Stimulated activated CD8-positive, alpha-beta memory T cell treated with anti-CD3 and anti-CD28 coated beads, Interleukin-12 subunit alpha, Interleukin-12 subunit beta, amount 100 ng/mL, for 24 hours (primary cell): ENCODE measurements around the gene ITGB2.

Experiments
- DNase-seq: peaks from one replicate; pipeline ENCODE4 v3.0.0-alpha.2; 2020; ENCODE audit errors: extremely low read depth

ITGB2 gene

DNA sequence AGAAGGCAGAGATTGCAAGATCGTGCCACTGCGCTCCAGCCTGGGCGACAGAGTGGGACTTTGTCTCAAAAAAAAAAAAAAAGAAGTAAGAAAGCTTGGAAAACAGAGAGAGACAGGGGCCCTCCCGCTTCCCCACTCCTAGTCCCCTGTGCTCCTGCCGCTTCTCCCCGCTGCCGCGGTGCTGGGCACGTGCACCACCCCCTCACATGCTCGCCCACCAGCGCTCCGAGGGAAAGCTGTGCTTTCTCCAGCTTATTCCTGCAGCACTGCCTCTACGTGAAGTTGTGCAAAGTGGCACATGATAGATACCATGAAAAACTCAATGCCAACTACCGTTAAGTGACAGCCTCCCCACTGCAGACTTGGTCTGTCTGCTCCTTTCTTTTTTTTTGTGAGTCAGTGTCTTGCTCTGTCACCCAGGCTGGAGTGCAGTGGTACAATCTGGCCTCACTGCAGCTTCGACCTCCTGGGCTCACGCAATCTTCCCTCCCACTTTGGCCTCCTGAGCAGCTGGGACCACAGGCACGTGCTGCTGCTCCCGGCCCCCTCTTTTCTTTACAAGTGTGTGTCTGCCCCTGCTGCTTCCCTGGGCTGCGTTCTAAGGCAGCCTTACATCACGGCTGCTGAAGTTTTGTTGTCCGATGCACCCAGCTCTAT, 34.6 kb upstream of the ITGB2 start:
- DNase-seq: no peak

DNA sequence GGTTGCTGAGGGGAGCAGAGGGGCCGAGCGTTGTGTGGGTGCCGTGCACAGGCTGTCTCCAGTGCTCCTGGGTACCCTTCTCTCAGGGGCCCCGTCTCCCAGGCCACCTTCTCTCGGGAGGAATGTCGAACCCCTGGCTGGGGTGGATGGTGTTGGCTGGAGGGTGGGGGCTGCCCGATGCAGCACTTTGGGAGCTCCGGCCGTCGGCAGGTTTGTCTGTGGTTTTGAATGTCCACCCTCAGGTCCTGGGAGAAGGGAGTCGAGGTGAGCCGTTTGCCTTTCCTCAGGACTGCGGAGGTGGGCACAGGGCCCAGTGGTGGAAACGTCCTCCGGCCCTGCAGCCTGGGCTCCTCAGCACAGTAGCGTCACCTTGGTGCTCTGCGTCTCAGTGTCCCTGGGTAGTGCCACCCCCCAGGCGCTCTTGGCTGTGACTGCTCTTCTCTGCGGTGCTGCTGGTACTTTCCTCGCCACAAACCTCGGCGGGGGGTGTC, 33.6 kb upstream of the ITGB2 start:
- DNase-seq: no peak

DNA sequence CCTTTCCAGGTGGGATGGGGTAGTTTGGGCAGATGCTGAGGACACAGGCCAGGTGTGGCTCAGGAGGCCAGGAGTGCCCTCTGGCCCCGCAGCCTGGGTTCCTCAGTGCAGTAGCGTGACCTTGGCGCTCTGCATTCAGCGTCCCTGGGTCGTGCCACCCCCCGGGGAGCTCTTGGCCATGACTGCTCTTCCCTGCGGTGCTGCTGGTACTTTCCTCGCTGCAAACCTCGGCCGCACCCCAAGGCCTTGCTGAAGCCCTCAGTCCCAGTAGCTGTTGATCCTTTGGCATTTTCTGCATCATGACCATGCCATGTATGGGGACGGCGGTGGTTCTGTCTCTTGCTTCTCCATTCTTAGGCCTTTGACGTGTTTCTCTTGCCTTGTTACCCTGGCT, 32.9 kb upstream of the ITGB2 start:
- DNase-seq: no peak

DNA sequence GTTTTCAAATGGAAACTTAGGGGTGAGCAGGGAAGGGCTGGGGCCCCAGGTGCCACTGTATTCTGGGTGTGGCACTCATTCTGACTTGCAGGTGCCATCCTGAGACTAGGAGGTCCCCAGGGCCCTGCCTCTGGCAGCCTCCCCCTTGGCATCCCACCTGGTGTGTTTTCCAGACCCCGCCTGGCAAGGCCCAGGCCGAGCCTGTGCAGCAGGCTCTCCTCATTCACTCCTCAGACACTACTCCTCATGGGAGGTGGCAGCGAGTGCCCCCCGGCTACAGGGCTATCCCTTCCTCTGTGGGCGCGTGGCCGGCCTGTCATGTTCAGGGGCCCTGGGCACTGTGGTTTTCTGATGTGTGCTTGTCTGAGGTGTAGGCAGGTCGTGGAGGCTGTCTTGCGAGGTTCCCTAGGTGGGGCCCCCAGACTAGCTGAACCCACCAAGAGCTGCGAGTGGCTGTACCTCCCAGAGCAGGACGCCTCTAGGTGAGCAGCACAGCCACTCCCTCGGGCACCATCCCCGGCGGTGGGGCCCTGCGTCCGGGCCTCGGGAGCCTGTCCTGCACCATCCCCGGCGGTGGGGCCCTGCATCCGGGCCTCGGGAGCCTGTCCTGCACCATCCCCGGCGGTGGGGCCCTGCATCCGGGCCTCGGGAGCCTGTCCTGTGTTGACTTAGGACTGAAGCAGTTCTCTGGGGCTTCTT, 32.4 kb upstream of the ITGB2 start:
- no peak for DNase-seq

DNA sequence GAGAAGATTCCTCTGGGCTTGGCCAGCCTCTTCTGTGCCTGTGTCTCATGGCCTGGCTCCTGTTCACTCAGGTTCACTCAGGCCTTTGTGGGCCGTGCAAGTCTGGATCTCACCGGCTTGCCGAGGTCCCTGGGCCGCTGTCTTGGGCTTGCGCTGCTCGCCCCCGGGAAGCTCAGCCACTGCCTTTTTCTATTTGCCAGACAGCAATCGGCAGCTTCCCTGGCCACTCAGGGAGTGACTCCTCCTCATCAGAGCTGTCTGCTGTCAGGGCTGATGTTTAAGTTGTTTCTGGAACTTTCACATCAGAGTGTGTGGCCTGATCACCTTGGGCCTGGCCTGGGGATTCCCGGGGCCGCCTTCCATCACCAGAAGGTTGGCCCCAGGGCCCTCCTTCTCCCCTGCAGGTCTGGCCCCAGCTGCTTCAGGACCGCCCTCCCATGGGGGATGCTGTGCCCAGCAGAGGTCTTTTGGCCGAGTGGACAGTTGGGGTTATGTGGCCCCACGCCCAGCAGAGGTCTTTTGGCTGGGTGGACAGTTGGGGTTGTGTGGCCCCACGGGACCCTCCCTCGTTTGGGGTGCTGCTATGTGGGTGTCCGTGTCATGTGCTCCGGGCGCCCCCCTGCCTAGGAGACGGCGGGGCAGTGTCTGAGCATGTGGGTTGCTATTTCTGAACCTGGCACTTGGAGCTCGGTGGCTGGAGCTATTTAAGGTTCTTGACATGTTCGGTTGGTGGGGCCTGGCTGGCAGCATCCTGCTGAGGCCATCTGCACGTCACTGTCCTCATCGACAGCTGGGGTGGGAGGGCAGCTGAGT, 31.6 kb upstream of the ITGB2 start:
- DNase-seq: no peak

DNA sequence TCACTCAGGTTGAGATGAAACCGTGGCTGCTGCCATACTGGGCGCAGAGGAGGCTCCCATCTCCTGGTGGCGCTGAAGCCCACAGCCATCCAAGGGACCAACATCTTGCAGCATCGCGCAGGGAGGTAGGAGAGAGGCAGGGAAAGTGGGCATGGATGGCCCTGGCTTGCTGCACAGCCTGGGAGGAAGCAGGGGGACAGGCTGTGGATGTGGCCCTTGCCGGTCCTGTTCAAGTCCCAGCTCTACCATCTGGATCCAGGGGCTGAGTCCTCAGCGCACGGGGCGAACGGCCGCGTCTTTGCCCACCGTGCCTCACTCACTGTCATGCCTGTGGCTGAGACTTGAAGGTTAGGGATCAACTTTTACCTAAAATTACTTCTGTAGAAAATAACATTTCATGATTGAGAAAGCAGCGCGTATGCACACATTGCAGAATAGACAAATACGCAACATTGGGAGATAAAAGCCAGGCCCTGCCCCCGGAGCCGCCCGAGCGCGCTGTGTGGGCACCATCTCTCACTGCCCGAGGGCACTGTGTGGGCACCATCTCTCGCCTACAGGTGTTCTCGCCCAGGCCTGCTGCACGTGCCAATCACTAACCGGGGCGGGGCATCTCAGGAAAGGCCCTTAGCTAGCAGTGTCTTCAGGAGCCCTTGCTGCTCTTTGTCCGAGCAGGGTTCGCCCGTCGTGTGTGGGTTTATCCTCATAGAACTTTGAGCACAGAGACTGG, 30.7 kb upstream of the ITGB2 start:
- DNase-seq: no peak

DNA sequence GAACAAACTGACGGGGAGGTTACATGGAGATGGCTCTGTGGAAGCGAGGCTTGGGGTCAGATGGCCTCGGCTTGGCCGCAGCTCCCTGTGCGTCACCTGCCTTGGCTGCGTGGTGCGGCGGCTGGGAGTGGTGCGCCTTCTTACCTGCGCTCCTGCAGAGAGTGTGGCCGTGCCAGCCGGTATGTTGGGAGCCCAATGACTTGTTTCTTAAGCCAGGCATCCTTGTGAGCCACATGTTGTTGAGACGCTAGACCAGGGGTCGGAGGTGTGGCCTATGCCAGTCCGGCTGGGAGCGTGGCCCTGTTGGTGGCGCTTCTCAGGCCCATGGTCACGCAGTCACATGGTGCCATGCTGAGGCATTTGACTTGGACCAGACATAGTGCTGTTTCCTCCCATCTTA, 29.7 kb upstream of the ITGB2 start:
- no peak for DNase-seq

DNA sequence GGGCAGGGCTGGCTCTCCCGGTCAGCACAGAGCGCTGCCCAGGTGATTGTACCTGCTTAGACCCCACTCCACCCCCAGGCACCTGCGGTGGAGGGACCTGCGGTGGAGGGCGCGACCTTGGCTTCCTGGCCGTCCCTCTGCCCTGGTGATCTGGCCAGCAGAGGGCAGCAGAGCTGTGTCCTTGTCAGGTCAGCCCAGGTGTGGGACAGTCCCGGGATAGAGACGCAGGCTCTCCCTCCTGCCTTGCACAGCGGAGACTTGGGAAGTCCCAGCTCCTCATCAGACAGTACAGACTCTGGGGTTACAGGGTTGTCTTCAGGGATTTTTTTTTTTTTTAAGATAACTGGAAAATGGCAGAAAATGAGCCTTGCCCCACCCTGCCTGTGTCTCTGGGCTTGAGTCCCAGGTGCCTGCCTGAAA, 29.1 kb upstream of the ITGB2 start:
- DNase-seq: no peak

DNA sequence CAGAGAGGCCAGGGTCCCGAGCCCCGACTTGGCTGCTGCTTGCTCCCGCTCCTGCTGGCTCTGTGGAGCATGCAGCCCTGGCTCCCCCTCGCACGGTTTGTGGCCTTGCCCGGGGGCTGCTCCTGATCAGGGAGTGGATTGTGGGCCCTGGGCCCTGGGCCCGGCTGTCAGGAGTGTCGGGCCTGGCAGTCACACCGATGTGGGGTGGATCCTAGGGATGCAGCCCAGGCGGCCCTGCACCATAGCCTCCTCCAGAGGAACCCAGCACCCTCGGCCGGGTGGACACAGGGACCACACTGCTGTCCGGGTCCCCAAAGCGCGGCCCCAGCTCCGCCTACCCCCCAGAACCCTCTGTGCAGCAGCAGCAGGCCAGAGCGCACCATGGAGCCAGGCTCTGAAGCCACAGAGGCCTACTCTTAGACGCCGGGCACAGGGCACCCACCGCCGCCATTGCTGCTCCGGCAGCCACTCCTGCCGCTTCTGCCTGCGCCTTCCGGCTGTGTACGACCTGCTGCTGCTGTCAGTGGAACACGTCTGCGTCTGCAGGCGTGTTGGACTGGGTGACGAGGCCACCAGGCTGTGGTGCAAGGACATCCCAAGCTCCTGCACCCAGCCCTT, 28.6 kb upstream of the ITGB2 start:
- DNase-seq: no peak

DNA sequence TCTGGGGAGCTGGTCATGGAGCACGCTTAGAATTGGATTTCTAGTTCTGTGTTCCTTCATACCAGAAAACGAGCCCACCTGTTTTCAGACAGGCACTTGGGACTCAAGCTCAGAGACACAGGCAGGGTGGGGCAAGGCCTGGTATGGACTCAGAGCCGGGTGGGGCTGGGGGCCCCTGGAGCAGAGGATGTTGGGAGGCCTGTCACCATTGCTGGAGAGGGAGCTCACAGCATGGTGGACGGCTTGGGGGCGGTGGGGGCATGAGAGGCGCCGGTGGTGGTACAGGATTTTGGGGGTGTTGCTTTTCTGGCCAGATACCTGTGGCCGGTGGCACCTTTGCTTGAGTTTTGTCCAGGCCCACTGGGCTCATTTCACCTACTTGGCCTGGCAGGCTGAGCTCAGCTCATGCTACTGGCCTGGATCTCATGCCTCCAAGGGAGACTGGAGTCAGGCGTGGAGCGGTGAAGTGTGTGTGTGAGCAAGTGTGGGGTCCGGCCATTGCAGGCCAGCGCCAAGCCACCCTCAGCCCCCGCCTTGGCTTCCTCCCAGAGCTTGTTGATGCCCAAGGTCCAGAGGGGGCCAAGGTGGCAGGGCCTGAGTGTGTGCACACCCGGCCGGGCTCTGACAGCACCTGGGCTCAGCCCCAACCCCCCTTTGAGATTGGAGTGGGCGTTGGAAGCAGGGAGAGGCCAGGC, 27.9 kb upstream of the ITGB2 start:
- no peak for DNase-seq

DNA sequence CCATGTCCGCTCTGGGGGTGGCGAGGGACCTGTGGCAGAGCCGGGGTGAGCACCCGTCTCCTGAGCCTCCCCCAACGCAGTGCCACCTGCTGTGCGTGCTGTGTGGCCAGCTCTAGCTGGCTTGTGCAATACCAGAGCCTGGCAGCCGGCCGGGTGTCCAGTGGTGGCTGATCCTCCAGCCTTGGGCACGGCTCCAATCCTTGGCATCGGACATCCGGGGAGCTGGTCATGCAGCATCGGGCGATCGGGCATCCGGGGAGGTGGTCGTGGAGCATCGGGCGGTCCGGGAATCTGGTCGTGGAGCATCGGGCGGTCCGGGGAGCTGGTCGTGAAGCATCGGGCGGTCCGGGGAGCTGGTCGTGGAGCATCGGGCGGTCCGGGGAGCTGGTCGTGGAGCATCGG, 27.2 kb upstream of the ITGB2 start:
- no peak for DNase-seq

DNA sequence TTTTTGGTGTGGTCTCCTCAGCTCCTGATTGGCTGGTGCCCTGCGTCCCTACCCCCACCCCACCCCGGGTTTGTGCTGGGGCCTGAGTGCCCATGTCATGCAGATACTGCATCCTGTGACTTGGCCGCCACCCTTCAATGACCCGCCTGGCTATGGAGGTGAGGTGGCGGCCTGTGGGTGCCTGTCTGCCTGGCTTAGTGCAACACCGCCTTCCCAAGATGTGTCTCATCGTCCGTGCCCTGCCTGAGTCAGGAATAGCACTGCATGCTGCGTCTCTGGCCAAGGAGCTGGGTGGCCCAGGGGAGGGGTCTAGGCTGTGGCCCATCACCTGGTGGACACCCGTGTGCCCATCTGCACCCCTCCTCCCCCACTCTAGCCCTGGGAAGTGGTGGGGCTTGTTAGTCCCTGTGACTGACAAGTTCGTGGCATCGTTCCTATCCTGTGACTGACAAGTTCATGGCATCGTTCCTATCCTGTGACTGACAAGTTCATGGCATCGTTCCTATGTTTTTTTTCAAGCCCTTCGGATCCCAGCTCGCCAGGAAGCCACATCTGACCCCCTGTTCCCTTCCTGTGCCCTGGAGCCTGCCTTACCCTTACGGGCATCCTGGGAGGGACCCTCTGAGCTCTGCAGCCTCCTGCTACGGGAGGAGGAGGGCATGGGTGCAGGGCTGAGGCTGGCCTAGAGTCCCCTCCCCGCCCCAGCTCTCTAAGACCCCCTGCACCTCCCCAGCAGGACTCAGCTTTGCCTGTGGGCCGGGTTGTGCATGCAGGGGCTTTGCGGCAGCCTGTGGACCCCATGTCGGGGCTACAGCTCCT, 26.6 kb upstream of the ITGB2 start:
- DNase-seq: no peak

DNA sequence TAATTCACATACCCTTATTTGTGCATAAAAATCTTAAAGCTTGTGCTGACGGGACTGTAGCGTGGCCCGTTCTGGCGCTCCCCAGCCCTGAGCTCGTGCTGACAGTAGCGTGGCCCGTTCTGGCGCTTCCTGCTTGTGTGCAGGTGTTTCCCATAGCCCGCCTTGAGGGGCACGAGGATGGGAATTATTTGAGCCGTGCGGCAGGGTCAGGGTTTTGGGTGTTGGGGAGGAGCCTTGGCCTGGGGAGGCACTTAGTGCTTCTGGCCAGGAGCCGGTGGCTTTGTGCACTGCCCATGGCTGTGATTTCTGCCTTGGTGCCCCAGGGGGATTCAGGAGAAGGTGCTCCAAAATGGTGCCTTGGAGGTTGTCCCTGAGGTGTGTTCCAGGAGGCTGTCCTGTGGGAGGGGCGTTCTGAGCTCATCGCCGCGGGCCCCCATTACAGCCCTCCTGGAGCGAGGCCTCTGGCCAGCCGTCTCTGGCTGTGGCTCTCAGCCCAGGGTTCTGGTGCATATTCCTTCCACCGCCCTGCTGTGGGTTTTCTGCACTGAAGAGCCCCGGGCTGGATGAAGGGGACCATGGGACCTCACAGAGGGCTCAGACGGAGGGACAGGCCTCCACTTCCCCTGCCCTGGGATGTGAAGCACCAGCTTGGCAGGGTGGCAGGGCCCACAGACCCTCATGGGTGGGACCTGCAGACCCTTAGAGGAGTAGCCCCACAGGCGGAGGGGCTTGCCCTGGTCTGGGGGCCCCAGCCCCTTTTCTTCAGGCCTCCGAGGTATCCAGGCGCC, 25.7 kb upstream of the ITGB2 start:
- no peak for DNase-seq

DNA sequence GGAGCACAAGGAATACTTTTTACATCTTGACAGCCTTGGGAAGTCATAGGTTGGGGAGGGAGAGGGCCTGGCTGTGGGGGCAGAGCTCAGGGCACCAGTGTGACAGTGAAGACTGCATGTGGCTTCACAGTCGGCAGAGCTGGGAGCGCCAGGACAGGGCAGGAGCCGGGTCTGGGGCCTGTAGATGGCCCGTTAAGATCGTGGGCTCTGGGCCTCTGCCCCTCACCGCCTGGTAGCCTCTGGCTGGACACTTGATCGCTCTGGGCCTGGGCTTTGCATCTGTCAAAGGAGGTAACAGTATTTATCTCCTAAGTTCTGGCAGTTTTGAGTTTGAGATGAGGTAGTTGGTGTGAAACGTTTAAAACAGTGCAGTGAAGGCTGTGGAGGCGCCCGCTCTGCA, 23.9 kb upstream of the ITGB2 start:
- no peak for DNase-seq

DNA sequence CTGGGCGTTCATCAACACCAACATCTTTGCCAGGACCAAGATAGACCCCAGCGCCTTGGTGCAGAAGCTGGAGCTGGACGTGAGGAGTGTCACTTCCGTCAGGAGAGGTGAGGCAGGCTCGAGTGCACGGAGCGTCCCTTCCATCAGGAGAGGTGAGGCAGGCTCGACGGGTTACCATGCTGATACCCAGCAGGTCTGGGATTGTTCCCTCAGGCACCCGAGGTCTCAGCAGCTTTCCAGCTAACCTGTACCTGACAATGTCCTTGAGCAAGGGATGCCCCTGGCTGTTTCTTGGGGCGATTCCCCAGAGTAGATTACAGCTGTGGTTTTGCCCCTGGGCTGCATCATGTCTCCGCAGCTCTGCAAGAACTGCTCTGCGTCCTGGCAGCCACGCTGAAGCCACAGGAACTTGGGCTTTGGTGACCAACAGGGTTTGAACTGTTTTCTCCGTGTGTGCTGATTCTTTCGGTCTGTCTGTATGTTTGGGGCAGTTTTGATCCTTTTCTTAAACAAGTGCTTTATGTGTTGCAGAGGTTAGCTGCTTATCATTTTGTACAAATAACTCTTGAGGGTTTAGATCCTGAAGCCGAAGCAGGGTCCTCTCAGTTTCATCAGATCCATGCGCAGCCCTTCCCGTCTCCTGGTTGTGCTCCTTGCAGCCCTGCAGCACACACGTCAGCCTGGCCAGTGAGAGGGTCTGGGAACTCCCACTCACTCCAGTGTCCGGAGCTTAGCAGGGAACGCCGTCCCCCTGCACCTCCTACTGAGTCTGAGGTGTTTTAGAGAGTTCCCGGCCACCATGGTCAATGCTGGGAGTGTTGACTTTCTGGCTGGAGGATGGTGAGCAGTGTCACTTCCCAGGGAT, 23.2 kb upstream of the ITGB2 start:
- no peak for DNase-seq

DNA sequence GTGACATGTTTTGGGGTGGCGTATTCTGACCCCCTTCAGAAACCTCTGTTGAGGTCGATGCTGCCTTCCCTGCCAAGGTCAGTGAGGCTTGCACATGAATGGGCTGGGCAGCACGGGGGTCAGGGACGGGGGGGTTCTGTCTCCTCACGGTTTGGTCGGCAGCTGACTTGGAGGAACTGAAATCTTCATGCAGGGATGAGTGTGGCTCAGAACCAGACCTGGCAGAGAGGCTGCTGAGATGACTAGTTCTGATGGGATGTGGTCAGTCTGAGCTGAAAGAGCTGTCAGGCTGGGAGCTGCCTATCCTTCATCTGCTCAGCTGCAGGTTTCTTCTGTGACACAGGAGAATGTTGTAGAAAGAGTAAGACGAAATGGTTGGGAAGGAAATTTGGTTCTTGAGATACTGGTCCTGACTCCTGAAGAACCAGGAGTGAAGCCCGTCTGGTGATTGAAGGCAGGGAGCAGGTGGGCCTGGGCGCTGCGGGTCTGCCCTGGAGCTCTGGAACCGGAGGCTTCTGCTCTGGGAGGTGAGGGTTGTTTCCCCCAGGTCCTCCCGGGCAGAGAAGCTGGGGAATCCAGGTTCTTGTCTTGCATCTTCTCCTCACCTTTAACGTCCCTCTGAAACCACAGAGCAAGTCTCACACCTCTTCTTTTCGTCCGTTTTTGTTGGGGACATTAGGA, 22.4 kb upstream of the ITGB2 start:
- DNase-seq: no peak

DNA sequence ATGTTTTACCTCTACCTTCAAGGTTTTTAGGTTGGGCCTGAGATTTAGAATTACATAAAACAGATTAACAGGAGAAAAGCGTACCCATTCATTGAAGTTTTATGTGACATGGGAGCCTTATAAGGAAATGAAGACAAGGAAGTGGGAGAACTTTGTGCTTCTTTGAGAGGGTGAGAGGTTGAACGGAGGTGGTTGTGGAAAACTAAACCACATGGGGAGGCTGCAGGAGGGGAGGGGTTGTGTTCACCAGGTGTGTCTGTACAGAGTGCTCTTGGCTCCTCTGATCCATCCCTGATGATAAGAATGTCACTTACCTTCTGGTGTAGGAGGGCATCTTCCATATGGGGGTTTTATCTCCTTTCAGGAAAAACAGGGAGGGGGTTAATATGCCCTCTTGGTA, 21.9 kb upstream of the ITGB2 start:
- no peak for DNase-seq

DNA sequence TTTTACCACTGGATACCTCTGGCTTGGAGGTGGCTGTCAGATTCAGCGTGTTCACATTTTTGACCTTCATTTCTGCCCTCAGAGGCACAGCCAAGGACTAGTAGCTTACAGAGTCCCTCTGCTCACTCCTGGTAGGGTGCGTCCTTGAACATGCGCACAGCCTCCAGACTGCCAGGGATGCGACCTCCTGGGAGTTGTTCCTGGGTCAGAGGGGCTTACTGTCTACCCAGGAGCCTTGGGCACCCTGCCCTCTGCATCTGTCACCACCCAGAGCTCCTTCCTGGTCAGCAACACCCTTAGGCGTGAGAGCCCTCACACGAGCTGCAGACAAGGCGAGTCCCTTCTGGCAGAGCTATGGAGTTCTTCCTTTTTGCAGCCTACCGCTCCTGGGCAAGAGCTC, 20.9 kb upstream of the ITGB2 start:
- no peak for DNase-seq
